H1 (cell line): ENCODE measurements around the gene BTBD3. TPM values are rescaled to one million over a fixed set of nuclear protein-coding genes. Genes with fewer than 3 reads are reported as not detected.

Source experiments
- CTCF ChIA-PET: fragments of 300-600 bp; sonication (Branson Sonifier 250); formaldehyde crosslinking; loops from one replicate; lab custom pipeline; 2021; ENCODE audit not compliant: partially characterized antibody; lab: Charles Lee
- POLR2A ChIA-PET: fragments of 300-600 bp; sonication (Branson Sonifier 250); formaldehyde crosslinking; loops from one replicate; lab custom pipeline; 2021; ENCODE audit warnings: inconsistent platforms; ENCODE audit not compliant: partially characterized antibody; lab: Charles Lee
- DNase-seq, 2 experiments: peaks; one replicate each; pipeline versions ENCODE4 v3.0.0 to v3.0.0-alpha.2; 2010 to 2022; ENCODE audit warnings: low spot score in 2 of 2, low read depth in 1 of 2, mixed read lengths in 1 of 2
- FAIRE-seq: peaks from 2 replicates; lab custom pipeline; 2011; peaks lifted over from hg19 to GRCh38; lab: Jason Lieb, UNC
- H2AFZ ChIP-seq: 2 replicates; pipeline ENCODE4 v1.8.1; 2012; ENCODE audit warnings: low read length, inconsistent platforms
- H2AK5ac ChIP-seq: 2 replicates; pipeline ENCODE4 v1.6.1; 2013; ENCODE audit warnings: low read depth, low read length
- H2BK120ac ChIP-seq: replicated peaks from 2 replicates; pipeline ENCODE3; 2013; ENCODE audit warnings: low read depth, low read length, inconsistent platforms
- H2BK12ac ChIP-seq: 2 replicates; pipeline ENCODE4 v1.6.1; 2013; ENCODE audit warnings: low read depth, low read length
- H2BK15ac ChIP-seq: 2 replicates; pipeline ENCODE4 v1.6.1; 2013; ENCODE audit warnings: low read length
- H2BK20ac ChIP-seq: 2 replicates; pipeline ENCODE4 v1.6.1; 2013; ENCODE audit warnings: low read length
- H2BK5ac ChIP-seq: 2 replicates; pipeline ENCODE4 v1.6.1; 2013; ENCODE audit warnings: low read depth, low read length
- H3K14ac ChIP-seq: 2 replicates; pipeline ENCODE4 v1.6.1; 2013; ENCODE audit warnings: inconsistent platforms; ENCODE audit not compliant: insufficient read length
- H3K18ac ChIP-seq: 2 replicates; pipeline ENCODE4 v1.6.1; 2013; ENCODE audit warnings: low read length; ENCODE audit errors: extremely low read depth
- H3K23ac ChIP-seq: 2 replicates; pipeline ENCODE4 v1.6.1; 2013; ENCODE audit warnings: inconsistent platforms; ENCODE audit not compliant: insufficient read length
- H3K23me2 ChIP-seq: 2 replicates; pipeline ENCODE4 v1.6.1; 2013; ENCODE audit warnings: low read depth, low read length
- H3K27ac ChIP-seq: 2 replicates; pipeline ENCODE4 v1.6.1; 2011; ENCODE audit warnings: low read depth, low read length, inconsistent platforms
- H3K27me3 ChIP-seq, 4 experiments: replicated peaks in 1 of 4; 1 replicate in 1 of 4; 2 replicates in 3 of 4; pipeline versions ENCODE4 v1.6.1 to v1.8.1; 2011 to 2013; ENCODE audit warnings: low read length in 3 of 4, mild to moderate bottlenecking in 3 of 4, inconsistent platforms in 2 of 4, mixed read lengths in 2 of 4, moderate library complexity in 1 of 4; ENCODE audit not compliant: control insufficient read depth in 3 of 4, insufficient read depth in 3 of 4; ENCODE audit errors: extremely low read depth in 1 of 4
- H3K36me3 ChIP-seq, 4 experiments: 2 replicates each; pipeline versions ENCODE4 v1.6.1 to v1.8.1; 2011 to 2013; ENCODE audit warnings: mild to moderate bottlenecking in 4 of 4, low read length in 3 of 4, moderate library complexity in 2 of 4, control low read depth in 1 of 4, inconsistent platforms in 1 of 4; ENCODE audit not compliant: insufficient read depth in 4 of 4, control insufficient read depth in 2 of 4
- H3K4ac ChIP-seq: replicated peaks from 2 replicates; pipeline ENCODE3; 2013; ENCODE audit warnings: low read length, low read depth, mixed read lengths, inconsistent platforms; ENCODE audit not compliant: insufficient read length
- H3K4me1 ChIP-seq, 4 experiments: replicated peaks in 1 of 4; 1 replicate in 1 of 4; 2 replicates in 3 of 4; pipeline versions ENCODE4 v1.6.1 to v1.8.1; 2011 to 2013; ENCODE audit warnings: low read length in 3 of 4, inconsistent platforms in 2 of 4, mixed read lengths in 1 of 4; ENCODE audit not compliant: insufficient read depth in 4 of 4, control insufficient read depth in 3 of 4
- H3K4me2 ChIP-seq, 2 experiments: 2 replicates each; pipeline versions ENCODE4 v1.6.1 to v1.8.1; 2011 to 2013; ENCODE audit warnings: low read depth in 2 of 2, low read length in 2 of 2, control low read depth in 1 of 2, inconsistent platforms in 1 of 2, mild to moderate bottlenecking in 1 of 2; ENCODE audit not compliant: insufficient read depth in 1 of 2
- H3K4me3 ChIP-seq, 4 experiments: fragments of 200-600, 300-600 bp in 1 of 4; sonication (generic), shearing (Covaris generic), sonication (Bioruptor Twin) in 1 of 4; 2 replicates each; pipeline versions ENCODE4 v1.5.1 to v1.8.1; 2011 to 2016; ENCODE audit warnings: low read length in 4 of 4, low read depth in 3 of 4, control low read depth in 2 of 4, inconsistent platforms in 2 of 4, mild to moderate bottlenecking in 2 of 4, mixed read lengths in 1 of 4, moderate library complexity in 1 of 4; ENCODE audit not compliant: insufficient read depth in 2 of 4; ENCODE audit errors: extremely low read depth in 1 of 4
- H3K56ac ChIP-seq: replicated peaks from 2 replicates; pipeline ENCODE3; 2013; ENCODE audit warnings: low read depth, mild to moderate bottlenecking, mixed read lengths, low read length, inconsistent platforms; ENCODE audit not compliant: insufficient read length
- H3K79me1 ChIP-seq: 2 replicates; pipeline ENCODE4 v1.6.1; 2013; ENCODE audit warnings: low read depth, low read length, control low read depth
- H3K79me2 ChIP-seq, 2 experiments: 2 replicates each; pipeline versions ENCODE4 v1.6.1 to v1.8.1; 2012 to 2013; ENCODE audit warnings: low read length in 2 of 2, mild to moderate bottlenecking in 2 of 2, inconsistent platforms in 1 of 2; ENCODE audit not compliant: insufficient read depth in 2 of 2, control insufficient read depth in 1 of 2
- H3K9ac ChIP-seq, 4 experiments: replicated peaks in 1 of 4; 1 replicate in 1 of 4; 2 replicates in 3 of 4; pipeline versions ENCODE4 v1.6.1 to v1.8.1; 2011 to 2013; ENCODE audit warnings: low read depth in 3 of 4, low read length in 3 of 4, control low read depth in 2 of 4, mild to moderate bottlenecking in 2 of 4, moderate library complexity in 2 of 4, inconsistent platforms in 1 of 4; ENCODE audit errors: extremely low read depth in 1 of 4
- H3K9me3 ChIP-seq, 2 experiments: 2 replicates each; pipeline versions ENCODE4 v1.6.1 to v1.8.1; 2012 to 2013; ENCODE audit warnings: mild to moderate bottlenecking in 2 of 2, moderate library complexity in 2 of 2, control low read depth in 1 of 2, inconsistent platforms in 1 of 2, low read depth in 1 of 2, low read length in 1 of 2, mixed read lengths in 1 of 2; ENCODE audit not compliant: insufficient read depth in 2 of 2
- H4K20me1 ChIP-seq, 2 experiments: replicated peaks in 1 of 2; 2 replicates each; pipeline versions ENCODE3 to v1.8.1; 2011 to 2013; ENCODE audit warnings: inconsistent platforms in 2 of 2, low read length in 2 of 2, mild to moderate bottlenecking in 1 of 2; ENCODE audit not compliant: insufficient read depth in 2 of 2, control insufficient read depth in 1 of 2
- H4K5ac ChIP-seq: 2 replicates; pipeline ENCODE4 v1.6.1; 2013; ENCODE audit warnings: low read length, low read depth, mixed read lengths, inconsistent platforms; ENCODE audit not compliant: insufficient read length
- H4K8ac ChIP-seq: 2 replicates; pipeline ENCODE4 v1.8.0; 2013; ENCODE audit warnings: mild to moderate bottlenecking, moderate library complexity, low read length, inconsistent platforms; ENCODE audit not compliant: insufficient read depth; ENCODE audit errors: extremely low read depth
- H4K91ac ChIP-seq: replicated peaks from 2 replicates; pipeline ENCODE3; 2013; ENCODE audit warnings: low read length, mixed read lengths, inconsistent platforms; ENCODE audit not compliant: insufficient read length
- BCL11A ChIP-seq, 2 experiments: IDR thresholded peaks; one replicate each; pipeline ENCODE4 v1.6.1; 2011; ENCODE audit warnings: low read depth in 2 of 2, low read length in 2 of 2, mild to moderate bottlenecking in 2 of 2
- EZH2 ChIP-seq: fragments of 200-600 bp; sonication (generic); IDR thresholded peaks from 2 replicates; pipeline ENCODE4 v1.7.1; 2012; ENCODE audit warnings: low read depth, mild to moderate bottlenecking, moderate library complexity, low read length, inconsistent platforms; ENCODE audit not compliant: severe bottlenecking
- JUN ChIP-seq: IDR thresholded peaks from 2 replicates; pipeline ENCODE4 v1.6.1; 2011; ENCODE audit warnings: low read depth, mild to moderate bottlenecking, improper control_type of control experiment, low read length
- JUND ChIP-seq: IDR thresholded peaks from 2 replicates; pipeline ENCODE4 v1.6.1; 2011; ENCODE audit warnings: mild to moderate bottlenecking, improper control_type of control experiment, low read length
- KDM1A ChIP-seq: fragments of 200-600, 300-600 bp; sonication (generic); IDR thresholded peaks from 2 replicates; pipeline ENCODE4 v1.7.1; 2016; ENCODE audit warnings: mild to moderate bottlenecking, low read length, borderline replicate concordance
- MAFK ChIP-seq: IDR thresholded peaks from 2 replicates; pipeline ENCODE4 v1.6.1; 2012; ENCODE audit warnings: low read depth, mild to moderate bottlenecking, improper control_type of control experiment, low read length
- RAD21 ChIP-seq, 2 experiments: IDR thresholded peaks in 1 of 2; conservative IDR thresholded peaks in 1 of 2; 2 replicates each; pipeline ENCODE4 v1.6.1; 2011; ENCODE audit warnings: low read depth in 2 of 2, low read length in 2 of 2, improper control_type of control experiment in 1 of 2, inconsistent platforms in 1 of 2, mild to moderate bottlenecking in 1 of 2, moderate library complexity in 1 of 2
- RNF2 ChIP-seq: fragments of 200-900, 300-1000 bp; sonication (generic); IDR thresholded peaks from 2 replicates; pipeline ENCODE4 v1.7.1; 2016; ENCODE audit warnings: borderline replicate concordance, low read depth, mild to moderate bottlenecking, antibody characterized with exemption, low read length; ENCODE audit not compliant: poor library complexity, severe bottlenecking; ENCODE audit errors: missing control alignments
- SIRT6 ChIP-seq: IDR thresholded peaks from one replicate; pipeline ENCODE4 v1.7.1; 2012; ENCODE audit warnings: low read length, inconsistent platforms
- SP4 ChIP-seq: IDR thresholded peaks from 2 replicates; pipeline ENCODE4 v1.6.1; 2012; ENCODE audit warnings: low read length, inconsistent platforms
- polyA plus RNA-seq, 7 experiments: library from polyadenylated mRNA; depleted of rRNA in 3 of 7; stranded (reverse) in 5 of 7; unstranded in 2 of 7; fragments of >200 nt in 5 of 7; fragments of 200-250 nt in 2 of 7; gene quantifications; 1 replicate in 5 of 7; 2 replicates in 1 of 7; 4 replicates in 1 of 7; pipeline versions ENCODE4 v1.2.1 to v1.2.3, GENCODE V29; 2011 to 2013; ENCODE audit warnings: missing spikeins in 2 of 7, mixed read lengths in 2 of 7
- total RNA-seq: library from RNA; stranded (reverse); fragmentation: NEBNext Ultra II Directional; extraction: Animal tissue kit (Norgen Biotek cat#: 25700); gene quantifications from 2 replicates; pipeline ENCODE4 v1.2.1, GENCODE V29; 2021
- TF ChIP-seq, protein P1 (sequence below): IDR thresholded peaks from 2 replicates; pipeline ENCODE4 v1.6.1; 2012; ENCODE audit warnings: low read length, inconsistent platforms
- TF ChIP-seq, protein P2 (sequence below): IDR thresholded peaks from 2 replicates; pipeline ENCODE4 v1.6.1; 2012; ENCODE audit warnings: inconsistent platforms

Gene BTBD3
- total and polyA plus RNA-seq, 2 of the 8 experiments (the other 6 are each of a cell fraction or from before 2014, with no cell fraction given), result 36.7 to 45.5 TPM

DNA sequence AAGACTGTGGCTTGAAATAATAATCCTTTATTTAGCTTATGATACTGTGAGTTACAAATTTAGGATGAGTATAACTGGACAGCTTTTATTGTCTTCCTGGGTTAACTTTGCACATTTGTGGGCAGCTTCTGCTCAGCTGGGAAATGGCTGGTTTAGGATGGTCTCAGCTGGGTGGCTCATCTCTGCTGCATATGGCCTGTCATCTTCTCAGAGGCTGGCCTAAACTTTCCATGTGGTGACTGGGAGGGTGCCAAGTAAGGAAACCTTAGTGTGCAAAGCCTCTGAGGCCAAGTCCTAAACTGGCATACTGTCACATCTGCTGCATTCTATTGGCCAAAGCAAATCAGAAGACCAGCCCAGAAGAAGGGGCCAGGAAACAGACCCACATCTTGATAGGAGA lies 40.2 kb downstream of the BTBD3 start:
- Histone ChIP-seq H3K4me1 (no peaks in the 10 kb centered on the region), H3K4me2 (no peak overlapping the region), H4K5ac (no peak overlapping the region), H2AK5ac (no peak overlapping the region), H3K79me2 (no peaks in the 10 kb centered on the region), H3K23me2 (no peaks in the 10 kb centered on the region), H3K79me1 (no peaks in the 10 kb centered on the region), H2BK5ac (no peak overlapping the region), H3K27ac (no peak overlapping the region), H3K4me3 (no peak overlapping the region), H2AFZ (no peak overlapping the region), H2BK15ac (no peak overlapping the region), H4K91ac (no peak overlapping the region), H3K56ac (no peak overlapping the region), H3K36me3 (no peaks in the 10 kb centered on the region), H3K4ac (no peak overlapping the region), H3K14ac (no peak overlapping the region), H2BK20ac (no peak overlapping the region), H3K27me3 (no peaks in the 10 kb centered on the region), H2BK12ac (no peak overlapping the region), H2BK120ac (no peak overlapping the region), H4K8ac (no peak overlapping the region), H3K18ac (no peak overlapping the region), H3K9ac (no peak overlapping the region), H3K9me3 (peaks cover 2 to 4% of the 10 kb centered on the region in 2 experiments; a peak in 2 of 4 replicates), H3K23ac (no peak overlapping the region), H4K20me1 (no peaks in the 10 kb centered on the region)
- FAIRE-seq, result no peak
- POLR2A ChIA-PET, result no interaction called here
- CTCF ChIA-PET, result interaction anchor here (3.2 kb wide), 1 partner anchor 55 kb away, joined by 12 read pairs; no protein-coding TSS in a partner anchor
- DNase-seq, result no peak
- TF ChIP-seq RAD21 (IDR thresholded peaks at IDR 0.05 in 1 of 2, conservative IDR thresholded peaks at IDR 0.05 in 1 of 2; ENCODE audit: low read depth in 2 of 2, low read length in 2 of 2) (no peak), MAFK (no peak), SP4 (no peak), BCL11A (IDR thresholded peaks at IDR 0.05; ENCODE audit: low read depth in 2 of 2, low read length in 2 of 2) (no peak), KDM1A (no peak), JUN (no peak), JUND (no peak), EZH2 (no peak), SIRT6 (no peak), RNF2 (no peak)
- TF ChIP-seq, protein P1, sequence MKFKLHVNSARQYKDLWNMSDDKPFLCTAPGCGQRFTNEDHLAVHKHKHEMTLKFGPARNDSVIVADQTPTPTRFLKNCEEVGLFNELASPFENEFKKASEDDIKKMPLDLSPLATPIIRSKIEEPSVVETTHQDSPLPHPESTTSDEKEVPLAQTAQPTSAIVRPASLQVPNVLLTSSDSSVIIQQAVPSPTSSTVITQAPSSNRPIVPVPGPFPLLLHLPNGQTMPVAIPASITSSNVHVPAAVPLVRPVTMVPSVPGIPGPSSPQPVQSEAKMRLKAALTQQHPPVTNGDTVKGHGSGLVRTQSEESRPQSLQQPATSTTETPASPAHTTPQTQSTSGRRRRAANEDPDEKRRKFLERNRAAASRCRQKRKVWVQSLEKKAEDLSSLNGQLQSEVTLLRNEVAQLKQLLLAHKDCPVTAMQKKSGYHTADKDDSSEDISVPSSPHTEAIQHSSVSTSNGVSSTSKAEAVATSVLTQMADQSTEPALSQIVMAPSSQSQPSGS, result no peak
- TF ChIP-seq, protein P2, sequence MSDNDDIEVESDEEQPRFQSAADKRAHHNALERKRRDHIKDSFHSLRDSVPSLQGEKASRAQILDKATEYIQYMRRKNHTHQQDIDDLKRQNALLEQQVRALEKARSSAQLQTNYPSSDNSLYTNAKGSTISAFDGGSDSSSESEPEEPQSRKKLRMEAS, result no peak
